Measurements from ENCODE around the gene CD81.

DNA sequence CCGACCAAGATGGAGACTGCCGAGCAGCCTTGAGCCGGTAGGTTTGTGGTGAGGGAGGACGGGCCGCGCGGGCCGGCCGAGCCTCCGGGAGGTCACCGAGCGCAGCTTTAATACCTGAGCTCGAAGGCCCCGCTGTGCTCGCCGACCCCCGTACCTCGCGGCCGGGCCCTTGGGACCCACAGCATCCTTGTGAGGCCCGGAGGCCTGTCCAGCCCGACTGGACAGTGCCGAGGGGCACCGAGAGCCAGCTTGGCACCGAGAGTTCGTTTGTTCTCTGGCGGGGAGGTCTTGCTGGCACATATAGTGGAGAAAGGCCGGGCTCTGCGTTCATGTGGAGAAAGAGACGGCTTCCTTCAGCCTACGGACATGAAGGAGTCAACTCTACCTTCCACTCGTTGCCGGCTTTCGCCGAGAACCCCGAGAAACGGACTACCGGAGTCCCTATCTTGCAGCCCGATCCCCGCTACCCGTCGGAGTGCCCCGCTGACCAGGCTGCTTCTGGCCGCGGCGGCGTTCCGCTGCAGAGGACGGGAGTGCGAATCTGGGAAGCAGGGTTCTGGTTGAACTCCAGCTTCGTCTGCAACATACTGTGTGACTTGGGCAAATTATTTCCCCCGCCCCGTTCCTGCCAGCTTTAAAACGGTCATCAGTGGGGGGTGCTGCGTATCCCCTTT lies 23.8 kb downstream of the CD81 start:
- TF ChIP-seq CTCF (IDR thresholded peaks at IDR 0.05; ENCODE audit: low read depth, low read length) (no peak), POLR2A (IDR thresholded peaks at IDR 0.05; ENCODE audit: extremely low read depth, insufficient read length) (no peak)
